Body of pancreas (tissue), 4 donors: ENCODE data around the gene PLEKHG5.

Source experiments
- POLR2A ChIP-seq, 3 donors: fragments of 450-650 bp; IDR thresholded peaks; one replicate each; pipeline ENCODE4 v1.6.1; 2016; ENCODE audit warnings: antibody characterized with exemption in 3 of 3, mild to moderate bottlenecking in 2 of 3
- TF ChIP-seq, protein P1 (sequence below), 7 experiments: fragments of 450-650 bp in 4 of 7; fragments of 200-600 bp in 3 of 7; sonication (generic) in 3 of 7; IDR thresholded peaks; one replicate each; pipeline ENCODE4 v1.5.1; 2016 to 2019; ENCODE audit warnings: antibody characterized with exemption in 7 of 7

DNA sequence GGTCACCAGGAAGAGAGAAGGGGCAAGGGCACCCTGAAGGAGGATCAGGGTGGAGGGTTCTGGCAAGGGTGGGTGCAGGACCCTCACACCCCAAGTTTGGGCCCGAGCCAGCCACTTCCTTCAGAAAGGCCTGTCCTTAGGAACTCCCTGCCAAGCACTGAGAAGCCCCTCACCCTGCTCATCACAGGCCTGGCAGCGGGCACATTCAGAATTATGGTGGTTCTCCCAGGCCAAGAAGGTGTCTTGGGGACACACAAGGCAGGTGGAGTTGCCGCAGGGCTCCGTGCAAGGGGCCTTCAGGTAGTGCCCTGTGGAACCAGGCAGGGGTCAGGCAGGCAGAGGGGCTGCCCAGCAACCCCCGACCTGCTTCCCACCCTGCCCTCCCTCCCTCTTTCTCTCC lies 26.6 kb downstream of the PLEKHG5 start:
- TF ChIP-seq, protein P1, sequence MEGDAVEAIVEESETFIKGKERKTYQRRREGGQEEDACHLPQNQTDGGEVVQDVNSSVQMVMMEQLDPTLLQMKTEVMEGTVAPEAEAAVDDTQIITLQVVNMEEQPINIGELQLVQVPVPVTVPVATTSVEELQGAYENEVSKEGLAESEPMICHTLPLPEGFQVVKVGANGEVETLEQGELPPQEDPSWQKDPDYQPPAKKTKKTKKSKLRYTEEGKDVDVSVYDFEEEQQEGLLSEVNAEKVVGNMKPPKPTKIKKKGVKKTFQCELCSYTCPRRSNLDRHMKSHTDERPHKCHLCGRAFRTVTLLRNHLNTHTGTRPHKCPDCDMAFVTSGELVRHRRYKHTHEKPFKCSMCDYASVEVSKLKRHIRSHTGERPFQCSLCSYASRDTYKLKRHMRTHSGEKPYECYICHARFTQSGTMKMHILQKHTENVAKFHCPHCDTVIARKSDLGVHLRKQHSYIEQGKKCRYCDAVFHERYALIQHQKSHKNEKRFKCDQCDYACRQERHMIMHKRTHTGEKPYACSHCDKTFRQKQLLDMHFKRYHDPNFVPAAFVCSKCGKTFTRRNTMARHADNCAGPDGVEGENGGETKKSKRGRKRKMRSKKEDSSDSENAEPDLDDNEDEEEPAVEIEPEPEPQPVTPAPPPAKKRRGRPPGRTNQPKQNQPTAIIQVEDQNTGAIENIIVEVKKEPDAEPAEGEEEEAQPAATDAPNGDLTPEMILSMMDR (IDR thresholded peaks at IDR 0.05), result no peak
- TF ChIP-seq POLR2A (IDR thresholded peaks at IDR 0.05), result no peak
